ENCODE measurements around the gene TMEM164.
A peak's percentile ranks its signal among the peaks of the same experiment; 100 is the strongest.
"Not testable (repeated sequence)": the region's sequence is repeated elsewhere in the genome, so short reads cannot be mapped to it uniquely, and the experiment has no call there.

TMEM164 gene

DNA sequence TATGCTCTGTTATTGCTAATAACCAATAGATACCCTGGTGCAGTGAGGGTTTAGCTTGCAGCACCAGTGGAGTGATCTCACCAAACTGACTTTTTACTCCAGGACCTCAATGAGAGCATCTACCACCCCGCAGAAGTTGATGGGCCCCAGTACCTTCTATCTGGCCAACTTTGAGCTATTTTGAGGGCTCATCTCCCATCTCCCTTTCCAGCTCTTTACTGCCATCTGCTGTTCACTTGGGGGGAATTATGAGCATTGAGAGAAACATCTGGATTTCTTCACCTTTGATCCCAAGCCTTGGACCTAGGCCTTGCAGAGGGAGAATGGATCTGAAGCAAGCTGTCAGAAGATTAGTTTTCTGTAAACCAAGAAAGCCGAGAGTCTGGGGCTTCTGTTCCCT, 143.6 kb downstream of the TMEM164 start:
- peak; percentile 14 for DNase-seq (ENCODE audit: extremely low read depth, low read depth)

GRCh38 chrX:110153244-110153643, 150.3 kb downstream of the TMEM164 start:
- TF ChIP-seq, protein P1, sequence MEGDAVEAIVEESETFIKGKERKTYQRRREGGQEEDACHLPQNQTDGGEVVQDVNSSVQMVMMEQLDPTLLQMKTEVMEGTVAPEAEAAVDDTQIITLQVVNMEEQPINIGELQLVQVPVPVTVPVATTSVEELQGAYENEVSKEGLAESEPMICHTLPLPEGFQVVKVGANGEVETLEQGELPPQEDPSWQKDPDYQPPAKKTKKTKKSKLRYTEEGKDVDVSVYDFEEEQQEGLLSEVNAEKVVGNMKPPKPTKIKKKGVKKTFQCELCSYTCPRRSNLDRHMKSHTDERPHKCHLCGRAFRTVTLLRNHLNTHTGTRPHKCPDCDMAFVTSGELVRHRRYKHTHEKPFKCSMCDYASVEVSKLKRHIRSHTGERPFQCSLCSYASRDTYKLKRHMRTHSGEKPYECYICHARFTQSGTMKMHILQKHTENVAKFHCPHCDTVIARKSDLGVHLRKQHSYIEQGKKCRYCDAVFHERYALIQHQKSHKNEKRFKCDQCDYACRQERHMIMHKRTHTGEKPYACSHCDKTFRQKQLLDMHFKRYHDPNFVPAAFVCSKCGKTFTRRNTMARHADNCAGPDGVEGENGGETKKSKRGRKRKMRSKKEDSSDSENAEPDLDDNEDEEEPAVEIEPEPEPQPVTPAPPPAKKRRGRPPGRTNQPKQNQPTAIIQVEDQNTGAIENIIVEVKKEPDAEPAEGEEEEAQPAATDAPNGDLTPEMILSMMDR (IDR thresholded peaks at IDR 0.05; ENCODE audit: low read depth, low read length) = no peak
- DNase-seq (ENCODE audit: extremely low read depth, low read depth) = no peak

More for the DNA sequence above, 143.6 kb downstream of the TMEM164 start:
- TF ChIP-seq, protein P1 (IDR thresholded peaks at IDR 0.05; ENCODE audit: low read depth, low read length) = peak; percentile 75

DNA sequence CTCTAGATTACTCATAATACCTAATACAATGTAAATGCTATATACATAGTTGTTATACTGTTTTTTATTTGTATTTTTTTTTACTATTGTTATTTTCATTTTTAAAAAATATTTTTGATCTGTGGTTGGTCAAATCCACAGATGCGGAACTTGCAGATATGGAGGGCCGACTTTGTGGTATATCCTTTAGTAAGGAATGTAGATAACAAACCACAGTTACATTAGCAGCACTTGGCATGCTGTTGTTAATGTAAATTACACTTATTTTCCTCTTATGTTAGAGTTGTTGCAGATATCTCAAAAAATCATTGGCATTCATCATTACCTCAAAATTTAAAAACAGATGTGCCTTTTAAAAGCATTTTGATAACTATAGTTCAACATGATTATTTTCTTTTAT, 151.0 kb downstream of the TMEM164 start:
- no peak for DNase-seq (ENCODE audit: extremely low read depth, low read depth)
- TF ChIP-seq, protein P1 (IDR thresholded peaks at IDR 0.05; ENCODE audit: low read depth, low read length) = no peak

DNA sequence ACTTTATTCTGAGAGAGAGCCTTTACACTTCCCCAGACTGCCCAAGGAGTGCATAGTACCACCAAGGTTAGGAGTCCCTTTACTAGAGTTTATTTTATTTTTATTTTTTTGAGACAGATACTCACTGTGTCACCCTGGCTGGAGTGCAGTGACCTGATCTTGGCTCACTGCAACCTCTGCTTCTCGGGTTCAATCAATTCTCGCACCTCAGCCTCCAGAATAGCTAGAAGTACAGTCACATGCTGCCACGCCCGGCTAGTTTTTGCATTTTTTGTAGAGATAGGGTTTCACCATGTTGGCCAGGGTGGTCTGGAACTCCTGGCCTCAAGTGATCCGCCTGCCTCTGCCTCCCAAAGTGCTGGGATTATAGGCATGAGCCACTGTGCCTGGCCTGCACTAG, 151.4 kb downstream of the TMEM164 start:
- DNase-seq (ENCODE audit: extremely low read depth, low read depth) = not testable (repeated sequence)

- TF ChIP-seq, protein P1 (IDR thresholded peaks at IDR 0.05; ENCODE audit: low read depth, low read length) = no peak
- no peak for DNase-seq (ENCODE audit: extremely low read depth, low read depth)
Observed at GRCh38 chrX:110155759-110156158, 152.8 kb downstream of the TMEM164 start.

DNA sequence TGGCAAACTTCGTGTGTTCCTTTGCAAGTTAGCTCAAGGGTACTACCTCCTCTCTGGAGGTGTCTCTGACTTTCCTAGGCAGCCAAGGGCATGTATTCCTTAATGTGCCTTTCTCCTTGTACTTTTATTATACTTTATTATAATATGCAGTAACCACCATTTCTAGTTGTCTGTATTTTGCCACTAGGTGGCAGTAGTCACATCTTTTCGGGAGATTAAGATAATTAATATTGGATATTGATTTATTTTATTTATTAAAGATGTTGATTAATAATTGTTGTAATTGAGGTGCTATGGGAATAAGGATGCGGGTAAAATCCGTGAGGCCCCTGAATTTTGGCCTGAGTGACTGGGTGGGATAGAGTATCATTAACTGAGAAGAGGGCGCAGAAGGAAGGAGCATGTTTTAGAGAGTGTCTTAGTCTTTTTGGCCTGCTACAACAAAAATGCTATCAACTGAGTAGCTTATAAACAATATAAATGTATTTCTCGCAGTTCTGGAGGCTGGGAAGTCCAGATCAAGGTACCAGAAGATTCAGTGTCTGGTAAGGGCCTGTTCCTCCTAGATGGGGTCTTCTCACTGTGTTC, 153.3 kb downstream of the TMEM164 start:
- TF ChIP-seq, protein P1 (IDR thresholded peaks at IDR 0.05; ENCODE audit: low read depth, low read length) = peak; percentile 49
- DNase-seq (ENCODE audit: extremely low read depth, low read depth) = no peak

- TF ChIP-seq, protein P1 (IDR thresholded peaks at IDR 0.05; ENCODE audit: low read depth, low read length) = no peak
- no peak for DNase-seq (ENCODE audit: extremely low read depth, low read depth)
Observed at GRCh38 chrX:110157444-110157843, 154.5 kb downstream of the TMEM164 start.

DNA sequence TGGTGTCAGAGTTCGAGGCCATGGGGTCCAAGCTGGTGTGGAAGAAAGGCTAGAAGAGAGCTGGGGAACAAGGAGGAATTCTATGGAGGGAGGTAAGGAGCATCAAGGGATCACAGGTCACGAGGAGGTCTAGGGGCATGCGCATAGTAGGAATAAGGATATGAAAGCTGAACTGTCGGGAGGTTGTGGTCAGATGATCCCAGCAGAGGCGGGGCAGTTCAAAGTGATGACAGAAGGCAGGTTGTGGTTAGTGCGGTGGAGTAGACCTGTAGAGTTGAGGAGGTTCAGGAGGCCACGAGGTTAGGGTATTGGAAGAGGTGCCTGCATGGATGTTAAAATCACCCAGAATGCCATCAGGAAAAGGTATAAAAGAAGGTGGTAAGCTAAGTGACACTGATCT, 156.3 kb downstream of the TMEM164 start:
- DNase-seq (ENCODE audit: extremely low read depth, low read depth) = no peak
- TF ChIP-seq, protein P1 (IDR thresholded peaks at IDR 0.05; ENCODE audit: low read depth, low read length) = no peak

Data from AG09319 (cell line).